OCI-LY3 (cell line): Measurements from ENCODE around the gene CKLF.

Source experiments
- H2AFZ ChIP-seq: fragments of 200-600, 300-600 bp; shearing (Covaris generic); 2 replicates; pipeline ENCODE4 v1.6.0; 2014; ENCODE audit warnings: antibody characterized with exemption, low read depth, low read length
- H3K27ac ChIP-seq: fragments of 200-600, 300-600 bp; sonication (generic); 2 replicates; pipeline ENCODE4 v1.5.1; 2014; ENCODE audit warnings: mild to moderate bottlenecking, low read length, moderate library complexity, mixed read lengths
- H3K27me3 ChIP-seq: fragments of 200-600, 300-600 bp; sonication (generic); 2 replicates; pipeline ENCODE4 v1.6.1; 2014; ENCODE audit warnings: low read depth, low read length, mixed read lengths
- H3K36me3 ChIP-seq: fragments of 200-600, 300-600 bp; sonication (generic); replicated peaks from 2 replicates; pipeline ENCODE3; 2014; ENCODE audit warnings: low read depth, low read length, mixed read lengths
- H3K4me1 ChIP-seq: fragments of 300-600, 200-600 bp; sonication (generic); 2 replicates; pipeline ENCODE4 v1.6.1; 2014; ENCODE audit warnings: low read length, mixed read lengths
- H3K4me2 ChIP-seq: fragments of 200-600, 300-600 bp; sonication (generic); 2 replicates; pipeline ENCODE4 v1.6.1; 2014; ENCODE audit warnings: low read length, mixed read lengths
- H3K4me3 ChIP-seq: fragments of 300-600, 200-600 bp; sonication (generic); 2 replicates; pipeline ENCODE4 v1.5.1; 2014; ENCODE audit warnings: antibody characterized with exemption, mild to moderate bottlenecking, low read length, moderate library complexity
- H3K79me2 ChIP-seq: fragments of 300-600, 200-600 bp; shearing (Covaris generic); 2 replicates; pipeline ENCODE4 v1.6.1; 2014; ENCODE audit warnings: mild to moderate bottlenecking, low read length, mixed read lengths
- H3K9ac ChIP-seq: fragments of 300-600, 200-600 bp; shearing (Covaris generic); 2 replicates; pipeline ENCODE4 v1.6.0; 2014; ENCODE audit warnings: mild to moderate bottlenecking, low read length, moderate library complexity
- H3K9me3 ChIP-seq: fragments of 200-600, 300-600 bp; shearing (Covaris generic); 2 replicates; pipeline ENCODE4 v1.6.1; 2014; ENCODE audit warnings: low read length, mixed read lengths; ENCODE audit not compliant: insufficient read depth
- H4K20me1 ChIP-seq: fragments of 200-600, 300-600 bp; sonication (generic); 2 replicates; pipeline ENCODE4 v1.6.1; 2016; ENCODE audit warnings: low read length, mixed read lengths; ENCODE audit not compliant: insufficient read depth
- CTCF ChIP-seq: fragments of 200-600, 300-600 bp; sonication (generic); IDR thresholded peaks from 2 replicates; pipeline ENCODE4 v1.5.1; 2014; ENCODE audit warnings: antibody characterized with exemption, low read length, low read depth
- EZH2phosphoT487 ChIP-seq: fragments of 200-600 bp; shearing (Covaris generic); IDR thresholded peaks from 2 replicates; pipeline ENCODE4 v1.6.1; 2018; ENCODE audit warnings: antibody characterized with exemption, mixed run types, low read depth

CKLF gene

GRCh38 chr16:66548068-66548467 is 4.3 kb upstream of the CKLF start:
- Histone ChIP-seq H3K9ac (no peak overlapping the region), H3K4me1 (peaks cover 32% of the 10 kb centered on the region), H3K36me3 (no peaks in the 10 kb centered on the region), H3K4me2 (no peak overlapping the region), H3K79me2 (peaks cover under 1% of the 10 kb centered on the region; the same call in 1 of the 2 replicates), H2AFZ (no peak overlapping the region), H3K4me3 (no peak overlapping the region), H4K20me1 (no peaks in the 10 kb centered on the region), H3K27me3 (no peaks in the 10 kb centered on the region), H3K27ac (no peak overlapping the region), H3K9me3 (no peaks in the 10 kb centered on the region)
- no peak for TF ChIP-seq EZH2phosphoT487
- no peak for TF ChIP-seq CTCF

- Histone ChIP-seq H3K9ac (peak overlapping the region; percentile 83; the same call in 1 of the 2 replicates), H3K4me2 (peak overlapping the region; percentile 96), H3K79me2 (peaks cover 9% of the 10 kb centered on the region), H4K20me1 (no peaks in the 10 kb centered on the region), H3K9me3 (no peaks in the 10 kb centered on the region), H2AFZ (0 out of 2 replicates have a peak overlapping the region, but pooled peaks have one; percentile 81), H3K4me1 (peaks cover 39% of the 10 kb centered on the region), H3K27ac (no peak overlapping the region), H3K4me3 (peak overlapping the region; percentile 86), H3K27me3 (no peaks in the 10 kb centered on the region), H3K36me3 (peaks cover 7% of the 10 kb centered on the region)
- TF ChIP-seq CTCF (no peak), EZH2phosphoT487 (no peak)
Measured at GRCh38 chr16:66548868-66549267, 3.5 kb upstream of the CKLF start.

GRCh38 chr16:66549284-66550131 is 2.9 kb upstream of the CKLF start, which contains the start of gene TK2:
TSS of gene TK2 (minus strand) at chr16:66550122. CDS start at chr16:66550061, 61 bp downstream.
- TF ChIP-seq EZH2phosphoT487 (no peak), CTCF (peak; percentile 45)

GRCh38 chr16:66551348-66551759 is 1.0 kb upstream of the CKLF start:
- Histone ChIP-seq H3K9ac (peak overlapping the region; percentile 82; the same call in 1 of the 2 replicates), H3K27ac (peak overlapping the region; percentile 56), H3K4me3 (peak overlapping the region; percentile 84), H3K9me3 (no peaks in the 10 kb centered on the region), H4K20me1 (no peaks in the 10 kb centered on the region), H2AFZ (peak overlapping the region; percentile 71), H3K4me1 (peaks cover 37% of the 10 kb centered on the region), H3K36me3 (peaks cover 12% of the 10 kb centered on the region), H3K79me2 (peaks cover 11% of the 10 kb centered on the region), H3K27me3 (no peaks in the 10 kb centered on the region), H3K4me2 (peak overlapping the region; percentile 93)
- TF ChIP-seq EZH2phosphoT487 (no peak), CTCF (no peak)

More at GRCh38 chr16:66549284-66550131, 2.9 kb upstream of the CKLF start, which contains the start of gene TK2:
- H3K9ac ChIP-seq = peak within 1 kb of the TSS; percentile 83
- H3K4me2 ChIP-seq = peak within 1 kb of the TSS; percentile 96
- peak within 1 kb of the TSS; percentile 27 for H3K27ac ChIP-seq
- H3K36me3 ChIP-seq = peaks cover 10% of the 10 kb centered on the region
- no peaks in the 10 kb centered on the region for H3K27me3 ChIP-seq
- no peaks in the 10 kb centered on the region for H3K9me3 ChIP-seq
- no peaks in the 10 kb centered on the region for H4K20me1 ChIP-seq
- peaks cover 39% of the 10 kb centered on the region for H3K4me1 ChIP-seq
- H3K79me2 ChIP-seq = peaks cover 11% of the 10 kb centered on the region
- peak within 1 kb of the TSS; percentile 86 for H3K4me3 ChIP-seq
- peak within 1 kb of the TSS; percentile 81 for H2AFZ ChIP-seq
